MM.1S (cell line): ENCODE results near the gene DOCK10.

Experiments
- DNase-seq: peaks from one replicate; pipeline ENCODE4 v3.0.0-alpha.2; 2015
- H2AFZ ChIP-seq: fragments of 300-600 bp; sonication (generic); 2 replicates; pipeline ENCODE4 v1.6.0; 2016; ENCODE audit warnings: antibody characterized with exemption, low read length
- H3F3A ChIP-seq: fragments of 300-600 bp; sonication (generic); 2 replicates; pipeline ENCODE4 v1.6.1; 2016; ENCODE audit warnings: mild to moderate bottlenecking, antibody characterized with exemption, low read length, moderate library complexity, mixed read lengths; ENCODE audit not compliant: insufficient read depth
- H3K27ac ChIP-seq: fragments of 300-600 bp; sonication (generic); 2 replicates; pipeline ENCODE4 v1.5.1; 2016; ENCODE audit warnings: mild to moderate bottlenecking, low read length
- H3K27me3 ChIP-seq: fragments of 300-600 bp; sonication (generic); replicated peaks from 2 replicates; pipeline ENCODE4 v1.6.0; 2016; ENCODE audit warnings: low read length; ENCODE audit not compliant: insufficient read depth
- H3K36me3 ChIP-seq: fragments of 300-600 bp; sonication (generic); replicated peaks from 2 replicates; pipeline ENCODE4 v1.6.1; 2016; ENCODE audit warnings: mild to moderate bottlenecking, low read length, mixed read lengths; ENCODE audit not compliant: insufficient read depth
- H3K4me1 ChIP-seq: fragments of 300-600 bp; sonication (generic); 2 replicates; pipeline ENCODE4 v1.6.1; 2016; ENCODE audit warnings: low read length, mixed read lengths
- H3K4me2 ChIP-seq: fragments of 300-600 bp; sonication (generic); 2 replicates; pipeline ENCODE4 v1.6.0; 2016; ENCODE audit warnings: low read depth, low read length
- H3K4me3 ChIP-seq: fragments of 300-600 bp; sonication (generic); 2 replicates; pipeline ENCODE4 v1.5.1; 2016; ENCODE audit warnings: low read length, mixed read lengths
- H3K79me2 ChIP-seq: fragments of 300-600 bp; sonication (generic); 2 replicates; pipeline ENCODE4 v1.6.1; 2016; ENCODE audit warnings: mixed run types, low read length, mixed read lengths
- H3K9ac ChIP-seq: fragments of 300-600 bp; sonication (generic); 2 replicates; pipeline ENCODE4 v1.6.1; 2016; ENCODE audit warnings: low read length, mixed read lengths
- H3K9me2 ChIP-seq: fragments of 300-600 bp; sonication (generic); replicated peaks from 2 replicates; pipeline ENCODE4 v1.6.1; 2016; ENCODE audit warnings: mild to moderate bottlenecking, low read length, mixed read lengths; ENCODE audit not compliant: insufficient read depth
- H3K9me3 ChIP-seq: fragments of 300-600 bp; sonication (generic); replicated peaks from 2 replicates; pipeline ENCODE4 v1.6.1; 2016; ENCODE audit warnings: mild to moderate bottlenecking, low read length, mixed read lengths; ENCODE audit not compliant: insufficient read depth
- H4K20me1 ChIP-seq: fragments of 300-600 bp; sonication (generic); 2 replicates; pipeline ENCODE4 v1.6.1; 2016; ENCODE audit warnings: mild to moderate bottlenecking, low read length, moderate library complexity, mixed read lengths; ENCODE audit not compliant: insufficient read depth
- EZH2 ChIP-seq: fragments of 300-600 bp; sonication (generic); optimal IDR thresholded peaks from 2 replicates; pipeline ENCODE3; 2017; ENCODE audit warnings: low read depth, mild to moderate bottlenecking, antibody characterized with exemption, low read length, mixed read lengths
- EZH2phosphoT487 ChIP-seq: fragments of 300-600 bp; sonication (generic); IDR thresholded peaks from 2 replicates; pipeline ENCODE4 v1.6.1; 2018; ENCODE audit warnings: antibody characterized with exemption, low read length
- TF ChIP-seq, protein P1 (sequence below): fragments of 300-600 bp; sonication (generic); IDR thresholded peaks from 2 replicates; pipeline ENCODE4 v1.5.1; 2016; ENCODE audit warnings: antibody characterized with exemption, low read length, mixed read lengths

Gene DOCK10

DNA sequence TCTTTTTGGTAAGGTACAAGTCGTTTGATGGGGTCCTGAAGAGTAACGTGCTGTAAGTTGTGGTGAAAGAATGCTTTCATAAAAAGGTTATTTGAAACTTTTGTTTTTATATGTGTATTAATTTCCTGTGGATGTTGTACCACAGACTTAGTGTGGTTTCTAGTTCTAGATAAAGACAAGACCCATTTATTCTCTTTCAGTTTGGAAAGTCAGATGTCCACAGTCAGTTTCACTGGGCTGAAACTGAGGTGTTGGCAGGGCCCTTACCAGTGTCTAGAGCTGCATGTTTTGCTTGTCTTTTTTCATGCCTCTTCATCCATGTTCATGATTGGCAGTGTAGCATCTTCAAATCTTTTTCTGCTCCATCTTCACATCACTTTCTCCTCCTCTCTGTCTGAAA is 22.1 kb upstream of the DOCK10 start:
- TF ChIP-seq EZH2: no peak
- TF ChIP-seq, protein P1, sequence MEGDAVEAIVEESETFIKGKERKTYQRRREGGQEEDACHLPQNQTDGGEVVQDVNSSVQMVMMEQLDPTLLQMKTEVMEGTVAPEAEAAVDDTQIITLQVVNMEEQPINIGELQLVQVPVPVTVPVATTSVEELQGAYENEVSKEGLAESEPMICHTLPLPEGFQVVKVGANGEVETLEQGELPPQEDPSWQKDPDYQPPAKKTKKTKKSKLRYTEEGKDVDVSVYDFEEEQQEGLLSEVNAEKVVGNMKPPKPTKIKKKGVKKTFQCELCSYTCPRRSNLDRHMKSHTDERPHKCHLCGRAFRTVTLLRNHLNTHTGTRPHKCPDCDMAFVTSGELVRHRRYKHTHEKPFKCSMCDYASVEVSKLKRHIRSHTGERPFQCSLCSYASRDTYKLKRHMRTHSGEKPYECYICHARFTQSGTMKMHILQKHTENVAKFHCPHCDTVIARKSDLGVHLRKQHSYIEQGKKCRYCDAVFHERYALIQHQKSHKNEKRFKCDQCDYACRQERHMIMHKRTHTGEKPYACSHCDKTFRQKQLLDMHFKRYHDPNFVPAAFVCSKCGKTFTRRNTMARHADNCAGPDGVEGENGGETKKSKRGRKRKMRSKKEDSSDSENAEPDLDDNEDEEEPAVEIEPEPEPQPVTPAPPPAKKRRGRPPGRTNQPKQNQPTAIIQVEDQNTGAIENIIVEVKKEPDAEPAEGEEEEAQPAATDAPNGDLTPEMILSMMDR: no peak
- TF ChIP-seq EZH2phosphoT487: no peak
- no peak overlapping the region for H3K9ac ChIP-seq

DNA sequence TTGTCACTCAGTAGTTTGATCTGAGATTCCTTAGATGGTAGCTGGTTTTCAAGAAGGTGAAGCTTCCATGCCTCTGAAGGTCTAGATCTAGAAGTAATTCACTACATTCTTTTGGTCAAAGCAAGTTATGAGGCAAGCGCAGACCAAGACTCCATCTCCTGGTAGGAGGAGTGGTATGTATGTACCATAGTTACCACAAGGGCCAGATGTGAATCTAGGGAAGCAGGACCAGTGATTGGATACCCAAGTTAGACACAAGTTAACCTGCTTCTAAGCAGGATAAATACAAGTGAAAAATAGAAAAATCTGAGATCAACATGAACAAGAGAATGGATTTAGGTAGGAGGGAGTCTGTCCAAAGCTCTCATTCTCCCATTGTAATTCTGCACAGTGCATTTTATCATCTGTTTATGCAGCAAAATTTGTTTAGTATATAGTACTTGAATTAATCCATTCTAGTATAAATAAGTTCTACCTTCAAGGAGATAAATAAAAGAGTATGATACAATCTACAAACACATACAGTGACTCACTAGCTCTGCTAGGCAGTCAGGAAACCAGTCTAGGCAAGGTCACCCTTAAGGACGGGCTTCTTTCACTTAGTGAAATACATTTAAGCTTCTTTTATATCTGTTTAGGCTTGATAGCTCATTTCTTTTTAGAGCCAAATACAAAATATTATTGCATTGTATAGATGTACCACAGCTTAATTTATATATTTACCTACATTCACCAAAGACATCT is 14.2 kb upstream of the DOCK10 start:
- H3K27me3 ChIP-seq: no peaks in the 10 kb centered on the region
- TF ChIP-seq, protein P1: no peak
- no peak for TF ChIP-seq EZH2phosphoT487
- DNase-seq: no peak
- H3F3A ChIP-seq: peaks cover 10% of the 10 kb centered on the region
- H3K4me3 ChIP-seq: no peak overlapping the region
- no peak overlapping the region for H2AFZ ChIP-seq
- no peaks in the 10 kb centered on the region for H3K9me3 ChIP-seq
- H3K27ac ChIP-seq: no peak overlapping the region
- peaks cover 23% of the 10 kb centered on the region for H3K4me1 ChIP-seq
- no peaks in the 10 kb centered on the region for H3K79me2 ChIP-seq
- no peak overlapping the region for H3K9ac ChIP-seq
- no peaks in the 10 kb centered on the region for H3K36me3 ChIP-seq
- H3K4me2 ChIP-seq: no peak overlapping the region
- H3K9me2 ChIP-seq: no peaks in the 10 kb centered on the region
- H4K20me1 ChIP-seq: no peaks in the 10 kb centered on the region

More for the DNA sequence above, 22.1 kb upstream of the DOCK10 start:
- H3K36me3 ChIP-seq: no peaks in the 10 kb centered on the region
- H4K20me1 ChIP-seq: no peaks in the 10 kb centered on the region
- H3K79me2 ChIP-seq: no peaks in the 10 kb centered on the region
- H3K4me1 ChIP-seq: peaks cover 16% of the 10 kb centered on the region
- no peaks in the 10 kb centered on the region for H3K27me3 ChIP-seq
- H2AFZ ChIP-seq: no peak overlapping the region
- H3K4me3 ChIP-seq: no peak overlapping the region
- no peaks in the 10 kb centered on the region for H3F3A ChIP-seq
- DNase-seq: peak; percentile 69
- H3K9me3 ChIP-seq: no peaks in the 10 kb centered on the region
- H3K4me2 ChIP-seq: peak overlapping the region; percentile 26; the same call in 1 of the 2 replicates
- no peaks in the 10 kb centered on the region for H3K9me2 ChIP-seq
- H3K27ac ChIP-seq: peak overlapping the region; percentile 4; the same call in 1 of the 2 replicates

DNA sequence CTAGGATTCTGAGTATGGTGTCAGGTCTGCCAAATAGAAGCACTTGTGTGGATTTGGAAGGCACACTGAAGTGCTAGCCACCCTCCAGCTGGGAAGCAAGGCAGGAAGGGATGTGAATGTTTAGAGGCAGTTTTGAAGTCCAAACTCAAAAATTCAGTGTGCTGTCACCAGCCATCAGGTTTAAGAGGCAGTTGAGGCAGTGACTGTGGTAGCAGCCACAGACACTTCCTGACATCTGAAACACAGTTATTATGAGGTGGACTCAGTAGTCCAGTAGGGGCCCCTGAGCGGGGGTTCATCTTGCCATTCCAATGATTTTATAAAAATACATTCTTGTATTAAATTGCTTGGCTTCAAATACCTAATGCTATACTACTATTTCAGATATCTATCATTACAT is 13.4 kb upstream of the DOCK10 start:
- Histone ChIP-seq H3K4me2 (no peak overlapping the region), H3K4me1 (peaks cover 23% of the 10 kb centered on the region), H2AFZ (no peak overlapping the region), H3K36me3 (no peaks in the 10 kb centered on the region), H3K9me3 (no peaks in the 10 kb centered on the region), H3K27ac (no peak overlapping the region), H3K4me3 (no peak overlapping the region), H3K9me2 (no peaks in the 10 kb centered on the region), H4K20me1 (no peaks in the 10 kb centered on the region), H3K27me3 (no peaks in the 10 kb centered on the region), H3F3A (peaks cover 10% of the 10 kb centered on the region), H3K79me2 (no peaks in the 10 kb centered on the region), H3K9ac (no peak overlapping the region)
- no peak for TF ChIP-seq EZH2phosphoT487
- TF ChIP-seq, protein P1: no peak
- DNase-seq: no peak
